NCI-H2196 (cell line): ENCODE data around the gene RPRD2.
A peak's percentile ranks its signal among the peaks of the same experiment; 100 is the strongest.
"Not testable (repeated sequence)": the region's sequence is repeated elsewhere in the genome, so short reads cannot be mapped to it uniquely, and the experiment has no call there.

Source experiments
- DNase-seq: peaks from one replicate; lab custom pipeline; 2025; ENCODE audit not compliant: unreplicated experiment; lab: John Stamatoyannopoulos, UW

The RPRD2 gene

DNA sequence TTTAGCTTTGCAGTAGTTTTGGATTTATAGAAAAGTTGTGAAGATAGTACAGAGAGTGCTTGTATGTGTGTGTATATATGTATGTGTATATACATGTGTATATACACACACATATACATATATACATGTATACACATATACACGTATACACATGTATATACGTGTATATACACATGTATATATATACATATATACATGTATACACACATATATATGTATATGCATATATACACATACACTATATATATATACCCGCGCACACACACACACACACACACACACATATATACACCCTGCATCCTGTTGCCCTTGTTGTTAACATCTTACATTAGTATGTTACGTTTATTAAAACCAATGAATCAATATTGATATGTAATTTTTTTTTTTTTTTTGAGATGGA lies 24.3 kb downstream of the RPRD2 start:
- DNase-seq: no peak

DNA sequence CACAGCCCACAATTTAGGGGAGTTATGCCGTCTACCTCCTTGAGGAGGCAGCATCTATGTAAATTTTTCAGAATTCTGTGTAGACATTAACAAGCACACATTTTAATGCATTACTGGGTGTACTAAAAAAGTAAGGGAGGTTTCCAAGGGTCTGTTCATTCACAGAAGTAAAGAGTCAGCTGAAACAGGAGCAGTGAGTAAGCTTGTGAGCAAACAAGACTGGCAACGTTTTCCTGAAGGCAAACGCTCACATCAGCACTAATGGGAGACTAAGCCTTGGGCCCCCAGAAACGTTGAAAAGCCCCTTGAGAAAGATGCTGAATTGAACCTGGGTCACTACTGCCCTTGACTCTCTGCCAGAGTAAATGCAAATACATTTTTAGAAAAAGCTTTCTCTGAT lies 25.7 kb downstream of the RPRD2 start:
- no peak for DNase-seq

DNA sequence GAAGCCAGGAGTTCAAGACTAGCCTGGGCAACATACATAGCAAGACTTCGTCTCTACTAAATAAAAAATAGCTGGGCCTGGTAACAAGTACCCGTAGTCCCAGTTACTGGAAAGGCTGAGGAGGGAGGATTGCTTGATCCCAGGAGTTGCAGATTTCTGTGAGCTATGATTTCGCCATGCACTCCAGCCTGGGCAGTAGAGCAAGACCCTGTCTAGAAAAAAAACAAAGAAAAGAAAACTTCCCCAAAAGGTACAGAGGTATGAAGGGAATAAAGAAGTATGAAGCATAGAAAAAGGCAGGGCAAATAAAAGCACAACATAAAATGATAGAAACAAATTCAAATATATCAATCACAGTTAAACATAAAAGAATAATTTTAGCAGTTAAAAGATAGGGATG lies 28.7 kb downstream of the RPRD2 start:
- no peak for DNase-seq

DNA sequence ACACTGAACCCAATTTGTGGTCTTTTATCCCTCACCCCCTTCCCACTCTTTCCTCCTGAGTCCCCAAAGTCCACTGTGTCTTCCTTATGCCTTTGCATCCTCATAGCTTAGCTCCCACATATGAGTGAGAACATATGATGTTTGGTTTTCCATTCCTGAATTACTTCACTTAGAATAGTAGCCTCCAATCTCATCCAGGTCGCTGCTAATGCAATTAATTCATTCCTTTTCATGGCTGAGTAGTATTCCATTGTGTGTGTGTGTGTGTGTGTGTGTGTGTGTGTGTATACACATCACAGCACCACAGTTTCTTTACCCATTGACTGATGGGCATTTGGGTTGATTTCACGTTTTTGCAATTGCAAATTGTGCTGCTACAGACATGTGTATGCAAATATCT lies 31.2 kb downstream of the RPRD2 start:
- not testable (repeated sequence) for DNase-seq

- no peak for DNase-seq
These were observed 33.6 kb downstream of the RPRD2 start for GRCh38 chr1:150397392-150398032.

GRCh38 chr1:150404465-150404864 lies 40.5 kb downstream of the RPRD2 start:
- no peak for DNase-seq

GRCh38 chr1:150405660-150406059 lies 41.7 kb downstream of the RPRD2 start:
- no peak for DNase-seq

GRCh38 chr1:150406483-150406882 lies 42.5 kb downstream of the RPRD2 start:
- DNase-seq: no peak

GRCh38 chr1:150407330-150407729 lies 43.4 kb downstream of the RPRD2 start:
- DNase-seq: no peak

DNA sequence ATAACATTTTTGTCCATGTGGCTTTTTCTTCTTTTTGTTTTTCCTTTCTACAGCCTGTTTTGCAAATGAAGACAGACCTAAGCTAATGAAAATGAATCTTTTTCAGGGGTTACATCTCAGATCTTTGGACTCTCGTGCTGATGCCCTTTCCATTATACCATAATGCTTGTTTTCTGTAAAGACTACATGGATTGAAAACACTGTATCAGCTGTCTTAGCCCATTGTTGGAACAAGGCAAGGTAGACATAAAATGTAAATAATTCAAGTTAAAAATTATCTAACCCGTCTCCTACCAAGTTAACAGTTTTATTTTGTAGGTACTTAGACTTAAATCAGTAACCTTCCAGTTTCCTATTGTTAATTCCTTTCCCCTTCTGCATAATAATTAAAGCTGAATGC lies 44.9 kb downstream of the RPRD2 start:
- no peak for DNase-seq

GRCh38 chr1:150409504-150410362 lies 45.8 kb downstream of the RPRD2 start:
- no peak for DNase-seq

GRCh38 chr1:150410582-150411101 lies 46.7 kb downstream of the RPRD2 start:
- DNase-seq: no peak

- DNase-seq: no peak
These were observed 50.6 kb downstream of the RPRD2 start for GRCh38 chr1:150414592-150414991.

DNA sequence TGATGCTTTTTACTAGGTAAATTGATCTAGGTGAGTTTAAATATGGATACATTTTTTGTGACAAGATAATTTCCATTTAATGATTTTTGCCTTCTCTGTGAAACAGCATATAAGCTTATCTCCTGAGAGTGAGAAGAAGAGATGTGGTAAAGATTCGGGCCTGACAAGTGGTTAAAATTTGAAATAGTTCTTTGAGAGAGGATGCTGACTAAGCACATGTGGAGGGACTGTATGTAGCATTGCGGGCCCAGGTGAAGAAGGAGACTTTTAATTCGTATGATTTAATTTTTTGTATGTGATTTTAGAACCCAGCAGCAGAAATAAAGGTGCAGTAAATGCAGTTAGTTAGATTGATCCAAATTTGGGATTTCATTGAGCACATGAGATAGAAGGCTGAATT lies 51.9 kb downstream of the RPRD2 start:
- DNase-seq: no peak

DNA sequence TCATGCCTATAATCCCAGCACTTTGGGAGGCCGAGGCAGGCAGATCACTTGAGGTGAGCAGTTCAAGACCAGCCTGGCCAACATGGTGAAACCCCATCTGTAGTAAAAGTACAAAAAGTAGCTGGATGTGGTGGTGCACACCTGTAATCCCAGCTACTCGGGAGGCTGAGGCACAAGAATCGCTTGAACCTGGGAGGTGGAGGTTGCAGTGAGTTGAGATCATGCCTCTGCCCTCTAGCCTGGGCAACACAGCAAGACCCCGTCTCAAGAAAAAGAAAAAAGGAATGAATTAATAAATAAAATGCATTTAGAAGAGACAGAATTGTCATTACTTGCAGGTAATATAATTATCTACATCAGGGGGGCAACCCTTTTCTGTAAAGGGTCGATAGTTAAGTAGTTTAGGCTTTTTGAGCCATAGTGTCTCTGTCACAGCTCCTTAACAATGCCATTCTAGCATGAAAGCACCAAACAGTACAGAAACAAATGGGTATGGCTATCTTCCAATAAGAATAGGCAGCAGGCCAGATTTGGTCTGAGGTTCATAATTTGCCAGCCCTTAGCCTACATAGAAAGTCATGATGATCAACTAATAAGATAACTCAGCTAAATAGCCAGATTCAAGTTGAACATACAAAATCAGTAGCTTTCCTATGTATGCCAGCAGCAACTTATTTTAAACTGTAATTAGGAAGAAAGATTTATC lies 56.8 kb downstream of the RPRD2 start:
- peak; percentile 36 for DNase-seq

DNA sequence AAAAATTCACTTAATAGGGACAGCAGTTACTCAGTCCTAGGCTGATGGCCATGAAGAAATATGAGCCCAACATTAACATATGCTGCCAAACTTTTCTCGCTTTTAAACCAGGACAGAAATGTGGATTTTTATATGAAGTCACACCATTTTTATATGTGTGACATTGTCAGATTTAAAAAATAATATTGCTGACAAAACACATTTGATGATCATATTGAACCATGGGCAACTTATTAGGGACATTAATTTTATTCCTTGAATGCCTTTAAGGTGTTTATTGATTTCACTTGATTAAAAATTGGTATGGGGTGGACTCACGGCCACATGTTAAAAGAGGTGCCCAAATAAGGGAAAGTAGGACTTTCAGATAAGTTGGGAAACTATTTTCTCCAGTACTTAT lies 58.6 kb downstream of the RPRD2 start:
- no peak for DNase-seq

- no peak for DNase-seq
These were observed 65.9 kb downstream of the RPRD2 start for GRCh38 chr1:150429805-150430204.

GRCh38 chr1:150441121-150441520 lies 77.2 kb downstream of the RPRD2 start:
- DNase-seq: no peak

- DNase-seq: no peak
These were observed 80.3 kb downstream of the RPRD2 start for GRCh38 chr1:150444232-150444631.

DNA sequence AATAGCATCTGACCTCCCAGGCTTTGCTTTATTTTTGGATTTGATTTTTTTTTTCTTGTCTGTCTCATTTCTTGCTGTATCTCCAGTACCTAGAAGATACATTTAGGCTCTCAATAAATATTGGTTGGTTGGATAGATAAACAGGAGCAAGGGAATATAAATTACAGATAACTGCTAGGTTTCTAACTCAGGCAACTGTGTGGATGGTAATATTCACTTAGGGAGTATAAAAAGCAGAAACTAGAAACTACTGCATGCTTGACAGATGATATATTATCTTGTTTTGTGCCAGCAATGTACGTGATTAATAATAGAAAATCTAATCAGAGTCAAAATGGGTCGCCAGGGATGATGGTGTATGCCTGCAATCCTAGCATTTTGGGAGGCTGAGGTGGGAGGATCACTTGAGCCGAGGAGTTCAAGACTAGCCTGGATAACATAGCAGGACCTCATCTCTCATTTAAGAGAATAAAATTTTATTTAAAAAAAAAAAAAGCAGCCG lies 92.2 kb downstream of the RPRD2 start:
- DNase-seq: no peak

GRCh38 chr1:150464422-150464826 lies 100.5 kb downstream of the RPRD2 start:
- DNase-seq: peak; percentile 78

GRCh38 chr1:150466964-150467363 lies 103.0 kb downstream of the RPRD2 start:
- no peak for DNase-seq
